ENCODE measurements around the gene MPHOSPH8.

- TF ChIP-seq CTCF (optimal IDR thresholded peaks at IDR 0.05 in 1 of 3, IDR thresholded peaks at IDR 0.05 in 1 of 3, conservative IDR thresholded peaks at IDR 0.05 in 1 of 3; ENCODE audit: extremely low read depth in 1 of 3, insufficient read depth in 2 of 3, low read length in 3 of 3) (no peak), EZH2 (IDR thresholded peaks at IDR 0.05; ENCODE audit: low read length) (no peak)
Observed at GRCh38 chr13:19695428-19695827, 62.0 kb downstream of the MPHOSPH8 start.

Measured in keratinocyte (primary cell).